ENCODE measurements around the gene CCDC134. TPM values are rescaled to one million over a fixed set of nuclear protein-coding genes. Genes with fewer than 3 reads are reported as not detected.
"Not testable (repeated sequence)": the region's sequence is repeated elsewhere in the genome, so short reads cannot be mapped to it uniquely, and the experiment has no call there.

CCDC134 gene
- total RNA-seq, 8 experiments from 2014 or later = 7.0 to 19.0 (median 10.2) TPM

- in situ Hi-C loops (cut with MboI; ENCODE audit: low pct_unique_long_range_greater_than_20kb in 2 of 9, low sequenced_read_pairs in 9 of 9, unreplicated experiment in 9 of 9) = no loop called here
- H3K4me1 ChIP-seq (replicated peaks in 1 of 2) = peaks cover 2 to 6% of the 10 kb centered on the region in 2 donors
- 7 to 84% (median 66%) methylated on average over 1 to 4 of the region's 4 CpGs; no CpG with 5 or more reads in 1 of the 10 experiments for WGBS, 10 experiments
- H3K4me3 ChIP-seq = no peak overlapping the region
- H3K27ac ChIP-seq = no peak overlapping the region
- peak in 1 of 8 experiments; percentile 2 for ATAC-seq (replicated peaks in 6 of 8)
Observed at GRCh38 chr22:41862160-41862529, 61.7 kb downstream of the CCDC134 start.

- Histone ChIP-seq H3K4me1 (replicated peaks in 1 of 2) (peaks cover 2 to 6% of the 10 kb centered on the region in 2 donors), H3K27ac (peak overlapping the region in 1 of 2 donors; percentile 55), H3K4me3 (no peak overlapping the region)
- ATAC-seq (replicated peaks in 6 of 8) = peak in 6 of 8 experiments; percentile 9 to 76 (median 45)
- in situ Hi-C loops (cut with MboI; ENCODE audit: low pct_unique_long_range_greater_than_20kb in 2 of 9, low sequenced_read_pairs in 9 of 9, unreplicated experiment in 9 of 9) = no loop called here
- WGBS, 10 experiments = 60 to 100% (median 90%) methylated on average over 1 to 8 of the region's 11 CpGs; no CpG with 5 or more reads in 2 of the 10 experiments
Observed at GRCh38 chr22:41862530-41863266, 62.2 kb downstream of the CCDC134 start.

- H3K4me1 ChIP-seq (replicated peaks in 1 of 2) = peaks cover 2 to 6% of the 10 kb centered on the region in 2 donors
- no peak overlapping the region for H3K4me3 ChIP-seq
- no peak overlapping the region for H3K27ac ChIP-seq
- 79 to 100% (median 95%) methylated on average over 1 to 2 of the region's 2 CpGs; no CpG with 5 or more reads in 4 of the 10 experiments for WGBS, 10 experiments
- in situ Hi-C loops (cut with MboI; ENCODE audit: low pct_unique_long_range_greater_than_20kb in 2 of 9, low sequenced_read_pairs in 9 of 9, unreplicated experiment in 9 of 9) = no loop called here
- ATAC-seq (replicated peaks in 6 of 8) = no peak
Observed at GRCh38 chr22:41863472-41863871, 63.0 kb downstream of the CCDC134 start.

- Histone ChIP-seq H3K27ac (no peak overlapping the region), H3K4me1 (replicated peaks in 1 of 2) (peaks cover 0 to 2% of the 10 kb centered on the region in 2 donors), H3K4me3 (no peak overlapping the region)
- WGBS, 10 experiments = 75 to 100% (median 97%) methylated on average over 1 to 9 of the region's 10 CpGs; no CpG with 5 or more reads in 4 of the 10 experiments
- in situ Hi-C loops (cut with MboI; ENCODE audit: low pct_unique_long_range_greater_than_20kb in 2 of 9, low sequenced_read_pairs in 9 of 9, unreplicated experiment in 9 of 9) = no loop called here
- ATAC-seq (replicated peaks in 6 of 8) = no peak
Observed at GRCh38 chr22:41868556-41868955, 68.1 kb downstream of the CCDC134 start.

GRCh38 chr22:41870081-41870480 is 69.6 kb downstream of the CCDC134 start:
- 100% methylated on average over 1 of the region's 1 CpG; no CpG with 5 or more reads in 5 of the 10 experiments for WGBS, 10 experiments
- H3K4me3 ChIP-seq; in situ Hi-C loops (cut with MboI; ENCODE audit: low pct_unique_long_range_greater_than_20kb in 2 of 9, low sequenced_read_pairs in 9 of 9, unreplicated experiment in 9 of 9); H3K4me1 ChIP-seq (replicated peaks in 1 of 2); H3K27ac ChIP-seq; ATAC-seq (replicated peaks in 6 of 8): not testable (repeated sequence)

GRCh38 chr22:41870786-41871185 is 70.3 kb downstream of the CCDC134 start:
- no peak for ATAC-seq (replicated peaks in 6 of 8)

GRCh38 chr22:41873391-41873790 is 72.9 kb downstream of the CCDC134 start:
- Histone ChIP-seq H3K4me3 (no peak overlapping the region), H3K27ac (no peak overlapping the region), H3K4me1 (replicated peaks in 1 of 2) (no peaks in the 10 kb centered on the region)
- in situ Hi-C loops (cut with MboI; ENCODE audit: low pct_unique_long_range_greater_than_20kb in 2 of 9, low sequenced_read_pairs in 9 of 9, unreplicated experiment in 9 of 9) = no loop called here
- WGBS, 10 experiments = 50 to 100% (median 85%) methylated on average over 2 to 5 of the region's 5 CpGs; no CpG with 5 or more reads in 2 of the 10 experiments
- ATAC-seq (replicated peaks in 6 of 8) = no peak

More at GRCh38 chr22:41870786-41871185, 70.3 kb downstream of the CCDC134 start:
- no peaks in the 10 kb centered on the region for H3K4me1 ChIP-seq (replicated peaks in 1 of 2)
- no peak overlapping the region for H3K27ac ChIP-seq
- in situ Hi-C loops (cut with MboI; ENCODE audit: low pct_unique_long_range_greater_than_20kb in 2 of 9, low sequenced_read_pairs in 9 of 9, unreplicated experiment in 9 of 9) = no loop called here
- WGBS, 10 experiments = 83 to 100% (median 98%) methylated on average over 1 to 4 of the region's 4 CpGs; no CpG with 5 or more reads in 6 of the 10 experiments
- no peak overlapping the region for H3K4me3 ChIP-seq

- WGBS, 10 experiments = 78 to 100% (median 100%) methylated on average over 1 to 2 of the region's 2 CpGs; no CpG with 5 or more reads in 1 of the 10 experiments
- ATAC-seq (replicated peaks in 6 of 8) = no peak
- Histone ChIP-seq H3K27ac (no peak overlapping the region), H3K4me3 (no peak overlapping the region), H3K4me1 (replicated peaks in 1 of 2) (no peaks in the 10 kb centered on the region)
- in situ Hi-C loops (cut with MboI; ENCODE audit: low pct_unique_long_range_greater_than_20kb in 2 of 9, low sequenced_read_pairs in 9 of 9, unreplicated experiment in 9 of 9) = no loop called here
Observed at GRCh38 chr22:41874090-41874489, 73.6 kb downstream of the CCDC134 start.

GRCh38 chr22:41875531-41876270 is 75.2 kb downstream of the CCDC134 start:
- Histone ChIP-seq H3K4me1 (replicated peaks in 1 of 2) (no peaks in the 10 kb centered on the region), H3K4me3 (no peak overlapping the region), H3K27ac (no peak overlapping the region)
- 34 to 100% (median 94%) methylated on average over 1 to 8 of the region's 10 CpGs for WGBS, 10 experiments
- no peak for ATAC-seq (replicated peaks in 6 of 8)
- in situ Hi-C loops (cut with MboI; ENCODE audit: low pct_unique_long_range_greater_than_20kb in 2 of 9, low sequenced_read_pairs in 9 of 9, unreplicated experiment in 9 of 9) = no loop called here

Other genes with a start within 250 kb of the CCDC134 start
- gene CSDC2, start 239.7 kb upstream of the CCDC134 start, total RNA-seq = 10 to 100 TPM in 1 of 8 experiments, 1 to 10 TPM in 6, under 1 TPM in 1; 0.10 to 18.5 (median 5.6) TPM
- 10 to 100 TPM; 18.5 to 43.0 (median 26.4) TPM for gene PMM1, start 210.8 kb upstream of the CCDC134 start, total RNA-seq
- gene DESI1, start 179.6 kb upstream of the CCDC134 start, total RNA-seq = 10 to 100 TPM; 25.7 to 60.9 (median 34.1) TPM
- gene XRCC6, start 179.4 kb upstream of the CCDC134 start, total RNA-seq = 100 to 1,000 TPM; 205 to 384 (median 275) TPM
- gene SNU13, start 111.8 kb upstream of the CCDC134 start, total RNA-seq = 100 to 1,000 TPM; 119 to 227 (median 162) TPM
- 1 to 10 TPM in 5 of 8 experiments, under 1 TPM in 2, not detected in 1; 0.11 to 3.5 (median 2.1) TPM for gene MEI1, start 101.2 kb upstream of the CCDC134 start, total RNA-seq
- gene SREBF2, start 32.4 kb downstream of the CCDC134 start, total RNA-seq = 100 to 1,000 TPM in 6 of 8 experiments, 10 to 100 TPM in 2; 40.9 to 173 (median 120) TPM
- gene SHISA8, start 114.4 kb downstream of the CCDC134 start, total RNA-seq = under 1 TPM in 3 of 8 experiments, not detected in 5; 0.11 to 0.27 (median 0.13) TPM
- gene TNFRSF13C, start 126.1 kb downstream of the CCDC134 start, total RNA-seq = 1 to 10 TPM in 1 of 8 experiments, under 1 TPM in 6, not detected in 1; 0.22 to 1.1 (median 0.63) TPM
- gene CENPM, start 146.5 kb downstream of the CCDC134 start, total RNA-seq = 10 to 100 TPM in 3 of 8 experiments, 1 to 10 TPM in 5; 1.4 to 28.1 (median 4.4) TPM
- gene SEPTIN3, start 168.8 kb downstream of the CCDC134 start, total RNA-seq = 100 to 1,000 TPM in 4 of 8 experiments, 10 to 100 TPM in 1, 1 to 10 TPM in 2, under 1 TPM in 1; 0.92 to 119 (median 93.3) TPM
- gene WBP2NL, start 198.1 kb downstream of the CCDC134 start, total RNA-seq = 1 to 10 TPM in 1 of 8 experiments, under 1 TPM in 6, not detected in 1; 0.05 to 1.0 (median 0.42) TPM

Measured in motor neuron (in vitro differentiated cells).